Trophoblast cell (in vitro differentiated cells and primary cell): ENCODE data around the gene MED25.

ENCODE experiments used
- DNase-seq, 2 donors: peaks; one replicate each; pipeline ENCODE4 v3.0.0-alpha.2; 2016
- H2AFZ ChIP-seq: 2 replicates; pipeline ENCODE4 v1.6.1; 2013; ENCODE audit warnings: low read length, moderate library complexity, mild to moderate bottlenecking; ENCODE audit not compliant: insufficient read depth, poor library complexity
- H2AK5ac ChIP-seq: 2 replicates; pipeline ENCODE4 v1.6.1; 2013; ENCODE audit warnings: mild to moderate bottlenecking, low read length
- H2BK120ac ChIP-seq: 2 replicates; pipeline ENCODE4 v1.6.1; 2013; ENCODE audit warnings: low read length, mild to moderate bottlenecking, moderate library complexity; ENCODE audit not compliant: insufficient read depth, poor library complexity
- H2BK12ac ChIP-seq: 2 replicates; pipeline ENCODE4 v1.6.1; 2013; ENCODE audit warnings: mild to moderate bottlenecking, low read length, moderate library complexity
- H2BK5ac ChIP-seq: 2 replicates; pipeline ENCODE4 v1.6.1; 2013; ENCODE audit warnings: low read length, low read depth, moderate library complexity, mild to moderate bottlenecking; ENCODE audit not compliant: poor library complexity
- H3K14ac ChIP-seq: 2 replicates; pipeline ENCODE4 v1.6.1; 2013; ENCODE audit warnings: mild to moderate bottlenecking, low read length
- H3K18ac ChIP-seq: 2 replicates; pipeline ENCODE4 v1.6.1; 2013; ENCODE audit warnings: mild to moderate bottlenecking, low read length
- H3K23ac ChIP-seq: 2 replicates; pipeline ENCODE4 v1.6.1; 2013; ENCODE audit warnings: low read length
- H3K27ac ChIP-seq: 2 replicates; pipeline ENCODE4 v1.5.1; 2013; ENCODE audit warnings: low read depth, mild to moderate bottlenecking, inconsistent platforms, low read length, moderate library complexity
- H3K27me3 ChIP-seq: 2 replicates; pipeline ENCODE4 v1.6.1; 2013; ENCODE audit warnings: inconsistent platforms, mild to moderate bottlenecking, low read length, moderate library complexity; ENCODE audit not compliant: insufficient read depth
- H3K36me3 ChIP-seq, 2 experiments: 1 replicate in 1 of 2; 2 replicates in 1 of 2; pipeline ENCODE4 v1.6.1; 2013; ENCODE audit warnings: low read length in 2 of 2, mild to moderate bottlenecking in 2 of 2, moderate library complexity in 1 of 2; ENCODE audit not compliant: insufficient read depth in 2 of 2, control insufficient read depth in 1 of 2
- H3K4ac ChIP-seq: 2 replicates; pipeline ENCODE4 v1.6.1; 2013; ENCODE audit warnings: low read depth, mild to moderate bottlenecking, low read length, moderate library complexity
- H3K4me1 ChIP-seq, 2 experiments: 1 replicate in 1 of 2; 2 replicates in 1 of 2; pipeline ENCODE4 v1.6.1; 2013; ENCODE audit warnings: low read length in 2 of 2, mild to moderate bottlenecking in 2 of 2, moderate library complexity in 1 of 2; ENCODE audit not compliant: insufficient read depth in 2 of 2, control insufficient read depth in 1 of 2
- H3K4me2 ChIP-seq: 2 replicates; pipeline ENCODE4 v1.6.1; 2013; ENCODE audit warnings: inconsistent platforms, mild to moderate bottlenecking, low read length, moderate library complexity
- H3K4me3 ChIP-seq: 2 replicates; pipeline ENCODE4 v1.5.1; 2013; ENCODE audit warnings: mild to moderate bottlenecking, low read depth, low read length, inconsistent platforms
- H3K79me1 ChIP-seq: one replicate; pipeline ENCODE4 v1.6.1; 2013; ENCODE audit warnings: low read length
- H3K79me2 ChIP-seq: 2 replicates; pipeline ENCODE4 v1.6.1; 2013; ENCODE audit warnings: low read length, mild to moderate bottlenecking; ENCODE audit not compliant: control insufficient read depth, insufficient read depth, poor library complexity
- H3K9ac ChIP-seq: 2 replicates; pipeline ENCODE4 v1.6.1; 2013; ENCODE audit warnings: mild to moderate bottlenecking, low read length
- H3K9me3 ChIP-seq: 2 replicates; pipeline ENCODE4 v1.6.1; 2013; ENCODE audit warnings: low read depth, mild to moderate bottlenecking, control low read depth, inconsistent platforms, low read length; ENCODE audit not compliant: insufficient read depth
- H4K12ac ChIP-seq: 2 replicates; pipeline ENCODE4 v1.6.1; 2013; ENCODE audit warnings: low read depth, mild to moderate bottlenecking, low read length, moderate library complexity
- H4K8ac ChIP-seq: 2 replicates; pipeline ENCODE4 v1.6.1; 2013; ENCODE audit warnings: low read depth, mild to moderate bottlenecking, low read length, moderate library complexity
- H4K91ac ChIP-seq: one replicate; pipeline ENCODE4 v1.6.1; 2013; ENCODE audit warnings: low read depth, mild to moderate bottlenecking, low read length, moderate library complexity
- WGBS: extraction: QIAGEN DNeasy Blood & Tissue Kit; methylation state at CpG from one replicate; pipeline ENCODE4 v1.1.7; 2013; ENCODE audit warnings: missing lambda C conversion rate; ENCODE audit not compliant: insufficient read length, insufficient coverage; ENCODE audit errors: extremely low coverage; 5-methylcytosine and 5-hydroxymethylcytosine counted together

Gene MED25

GRCh38 chr19:49801401-49801888 is 16.6 kb upstream of the MED25 start:
- no peak overlapping the region for H2AFZ ChIP-seq
- no peak overlapping the region for H4K8ac ChIP-seq
- no peaks in the 10 kb centered on the region for H3K79me2 ChIP-seq
- no peak overlapping the region for H3K4me3 ChIP-seq
- H4K12ac ChIP-seq = no peak overlapping the region
- H3K27me3 ChIP-seq = no peaks in the 10 kb centered on the region
- H3K9me3 ChIP-seq = peaks cover under 1% of the 10 kb centered on the region
- H3K4ac ChIP-seq = no peak overlapping the region
- no peaks in the 10 kb centered on the region for H3K4me1 ChIP-seq
- H2BK120ac ChIP-seq = no peak overlapping the region
- no peak overlapping the region for H3K9ac ChIP-seq
- no peak overlapping the region for H4K91ac ChIP-seq
- peaks cover 82 to 85% of the 10 kb centered on the region in 2 experiments for H3K36me3 ChIP-seq
- H3K18ac ChIP-seq = no peak overlapping the region
- H2AK5ac ChIP-seq = no peak overlapping the region
- H2BK12ac ChIP-seq = no peak overlapping the region
- H3K79me1 ChIP-seq = no peaks in the 10 kb centered on the region
- H3K14ac ChIP-seq = no peak overlapping the region
- no peak overlapping the region for H3K27ac ChIP-seq
- H3K23ac ChIP-seq = no peak overlapping the region
- no peak overlapping the region for H2BK5ac ChIP-seq
- DNase-seq = no peak
- H3K4me2 ChIP-seq = no peak overlapping the region
- WGBS = no CpG with 5 or more reads among the region's 32 CpGs

- Histone ChIP-seq H3K9ac (no peak overlapping the region), H2AFZ (no peak overlapping the region), H3K4me3 (no peak overlapping the region), H3K18ac (no peak overlapping the region), H3K79me2 (no peaks in the 10 kb centered on the region), H2BK5ac (no peak overlapping the region), H3K36me3 (peaks cover 79 to 84% of the 10 kb centered on the region in 2 experiments), H3K9me3 (no peaks in the 10 kb centered on the region), H4K12ac (no peak overlapping the region), H2BK120ac (no peak overlapping the region), H3K14ac (no peak overlapping the region), H4K91ac (no peak overlapping the region), H2BK12ac (no peak overlapping the region), H3K4me1 (no peaks in the 10 kb centered on the region), H3K27me3 (no peaks in the 10 kb centered on the region), H3K4me2 (no peak overlapping the region), H3K79me1 (no peaks in the 10 kb centered on the region), H4K8ac (no peak overlapping the region), H2AK5ac (no peak overlapping the region), H3K4ac (no peak overlapping the region), H3K27ac (no peak overlapping the region), H3K23ac (no peak overlapping the region)
- DNase-seq = no peak
- no CpG with 5 or more reads among the region's 38 CpGs for WGBS
These were observed 16.0 kb upstream of the MED25 start for GRCh38 chr19:49801966-49802661.

- no peak overlapping the region for H4K8ac ChIP-seq
- no peaks in the 10 kb centered on the region for H3K79me1 ChIP-seq
- no CpG with 5 or more reads among the region's 24 CpGs for WGBS
- H4K91ac ChIP-seq = no peak overlapping the region
- no peaks in the 10 kb centered on the region for H3K4me1 ChIP-seq
- no peak overlapping the region for H3K23ac ChIP-seq
- no peak overlapping the region for H3K9ac ChIP-seq
- no peak overlapping the region for H2BK5ac ChIP-seq
- no peaks in the 10 kb centered on the region for H3K79me2 ChIP-seq
- no peak overlapping the region for H2AFZ ChIP-seq
- H3K18ac ChIP-seq = no peak overlapping the region
- H4K12ac ChIP-seq = no peak overlapping the region
- H3K4me2 ChIP-seq = no peak overlapping the region
- H3K36me3 ChIP-seq = peaks cover 82 to 89% of the 10 kb centered on the region in 2 experiments
- no peak overlapping the region for H2BK120ac ChIP-seq
- H3K14ac ChIP-seq = no peak overlapping the region
- H2BK12ac ChIP-seq = no peak overlapping the region
- no peak overlapping the region for H2AK5ac ChIP-seq
- H3K4ac ChIP-seq = no peak overlapping the region
- no peak overlapping the region for H3K4me3 ChIP-seq
- DNase-seq = no peak
- no peak overlapping the region for H3K27ac ChIP-seq
- no peaks in the 10 kb centered on the region for H3K9me3 ChIP-seq
- no peaks in the 10 kb centered on the region for H3K27me3 ChIP-seq
These were observed 15.1 kb upstream of the MED25 start for GRCh38 chr19:49802836-49803528.

GRCh38 chr19:49803529-49803856 is 14.6 kb upstream of the MED25 start:
- H3K14ac ChIP-seq = no peak overlapping the region
- no peak for DNase-seq
- H4K91ac ChIP-seq = no peak overlapping the region
- H3K36me3 ChIP-seq = peaks cover 77 to 84% of the 10 kb centered on the region in 2 experiments
- no peak overlapping the region for H3K4ac ChIP-seq
- no peak overlapping the region for H4K12ac ChIP-seq
- no peaks in the 10 kb centered on the region for H3K79me2 ChIP-seq
- no peak overlapping the region for H2BK12ac ChIP-seq
- H2AK5ac ChIP-seq = no peak overlapping the region
- no peaks in the 10 kb centered on the region for H3K9me3 ChIP-seq
- no peak overlapping the region for H3K4me2 ChIP-seq
- H3K23ac ChIP-seq = no peak overlapping the region
- no peak overlapping the region for H4K8ac ChIP-seq
- no peak overlapping the region for H3K9ac ChIP-seq
- no peak overlapping the region for H3K27ac ChIP-seq
- H3K4me1 ChIP-seq = no peaks in the 10 kb centered on the region
- no peak overlapping the region for H2BK120ac ChIP-seq
- no peaks in the 10 kb centered on the region for H3K27me3 ChIP-seq
- H2AFZ ChIP-seq = no peak overlapping the region
- no CpG with 5 or more reads among the region's 6 CpGs for WGBS
- no peak overlapping the region for H3K4me3 ChIP-seq
- H2BK5ac ChIP-seq = no peak overlapping the region
- H3K18ac ChIP-seq = no peak overlapping the region
- no peaks in the 10 kb centered on the region for H3K79me1 ChIP-seq
